OCI-LY7 (cell line): Measurements from ENCODE around the gene STAT1.

Source experiments
- CTCF ChIP-seq: fragments of 200-600 bp; sonication (generic); conservative IDR thresholded peaks from 2 replicates; pipeline ENCODE4 v1.5.1; 2014; ENCODE audit warnings: mild to moderate bottlenecking, antibody characterized with exemption, low read length, moderate library complexity, mixed read lengths
- EZH2phosphoT487 ChIP-seq: fragments of 200-600 bp; sonication (generic); IDR thresholded peaks from 2 replicates; pipeline ENCODE4 v1.6.1; 2018; ENCODE audit warnings: low read depth, borderline replicate concordance, mild to moderate bottlenecking, mixed run types, antibody characterized with exemption, low read length, moderate library complexity, mixed read lengths

DNA sequence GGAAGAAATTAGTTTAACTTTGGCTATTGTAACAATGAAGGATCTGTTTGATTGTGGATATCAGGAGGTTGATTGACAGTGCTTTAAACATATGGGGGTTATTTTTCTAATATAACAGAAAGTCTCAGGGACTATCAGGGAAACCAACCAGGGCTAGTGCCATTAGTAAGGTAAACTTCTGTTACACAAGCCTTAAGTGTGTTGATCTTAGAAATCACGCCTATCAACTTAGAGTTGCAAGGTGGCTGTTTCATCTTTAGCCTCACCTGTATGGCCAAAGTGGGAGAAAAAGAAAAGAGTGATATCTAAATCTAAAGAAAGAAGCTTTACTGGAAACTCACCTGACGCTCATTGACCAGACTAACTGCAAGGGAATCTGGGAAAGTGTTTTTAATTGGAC lies 71.3 kb downstream of the STAT1 start:
- TF ChIP-seq CTCF (no peak), EZH2phosphoT487 (no peak)
